GM23338 (cell line): ENCODE data around the gene CRTC1. TPM values are rescaled to one million over a fixed set of nuclear protein-coding genes. Genes with fewer than 3 reads are reported as not detected.

Experiments used
- ATAC-seq: fragments of 200-7000 bp; cut with Tn5 transposase; 3 replicates; pipeline ENCODE4 v1.9.1; 2020
- DNase-seq: peaks from one replicate; pipeline ENCODE4 v3.0.0-alpha.2; 2015; ENCODE audit warnings: low spot score
- H2AFZ ChIP-seq: fragments of 200-600 bp; sonication (generic); 2 replicates; pipeline ENCODE4 v1.8.0; 2016; ENCODE audit warnings: antibody characterized with exemption, mild to moderate bottlenecking, moderate library complexity
- H3F3A ChIP-seq: fragments of 200-600 bp; sonication (generic); replicated peaks from 2 replicates; pipeline ENCODE4 v1.8.0; 2017; ENCODE audit warnings: antibody characterized with exemption, mixed run types, low read depth
- H3K27ac ChIP-seq: fragments of 200-600 bp; sonication (generic); 2 replicates; pipeline ENCODE4 v1.6.1; 2016; ENCODE audit warnings: low read depth
- H3K27me3 ChIP-seq: fragments of 200-600 bp; sonication (generic); 2 replicates; pipeline ENCODE4 v1.8.0; 2016; ENCODE audit warnings: mild to moderate bottlenecking, mixed run types, moderate library complexity; ENCODE audit not compliant: insufficient read depth
- H3K36me3 ChIP-seq: fragments of 200-600 bp; sonication (generic); 2 replicates; pipeline ENCODE4 v1.8.0; 2016; ENCODE audit warnings: mild to moderate bottlenecking; ENCODE audit not compliant: insufficient read depth
- H3K4me1 ChIP-seq: fragments of 200-600 bp; sonication (generic); 2 replicates; pipeline ENCODE4 v1.8.0; 2016; ENCODE audit warnings: mild to moderate bottlenecking, moderate library complexity; ENCODE audit not compliant: insufficient read depth
- H3K4me2 ChIP-seq: fragments of 200-600 bp; sonication (generic); 2 replicates; pipeline ENCODE4 v1.7.1; 2017; ENCODE audit warnings: mixed run types
- H3K4me3 ChIP-seq: fragments of 200-600 bp; sonication (generic); 2 replicates; pipeline ENCODE4 v1.6.1; 2016; ENCODE audit warnings: mixed run types
- H3K79me2 ChIP-seq: fragments of 200-600 bp; sonication (generic); replicated peaks from 2 replicates; pipeline ENCODE4 v1.8.0; 2017; ENCODE audit warnings: mild to moderate bottlenecking; ENCODE audit not compliant: insufficient read depth
- H3K9me2 ChIP-seq: fragments of 200-600 bp; sonication (generic); 2 replicates; pipeline ENCODE4 v1.8.0; 2017; ENCODE audit not compliant: insufficient read depth
- H4K20me1 ChIP-seq: fragments of 200-600 bp; sonication (generic); replicated peaks from 2 replicates; pipeline ENCODE4 v1.8.0; 2017; ENCODE audit warnings: mild to moderate bottlenecking; ENCODE audit not compliant: insufficient read depth
- H3K27ac Mint-ChIP-seq: 2 replicates; pipeline ENCODE4 v1.8.0; 2020; ENCODE audit warnings: inconsistent platforms, mild to moderate bottlenecking, moderate library complexity, mixed read lengths
- H3K27me3 Mint-ChIP-seq: 3 replicates; pipeline ENCODE4 v1.8.0; 2022; ENCODE audit warnings: low read depth, mild to moderate bottlenecking, moderate library complexity, mixed read lengths, inconsistent platforms; ENCODE audit not compliant: insufficient read depth, poor library complexity
- H3K36me3 Mint-ChIP-seq: 3 replicates; pipeline ENCODE4 v1.8.0; 2021; ENCODE audit warnings: low read depth, mild to moderate bottlenecking, inconsistent platforms, moderate library complexity, mixed read lengths
- H3K4me1 Mint-ChIP-seq: 3 replicates; pipeline ENCODE4 v1.8.0; 2020; ENCODE audit warnings: mild to moderate bottlenecking, inconsistent platforms, mixed read lengths
- H3K4me3 Mint-ChIP-seq: 3 replicates; pipeline ENCODE4 v1.8.0; 2021; ENCODE audit warnings: moderate library complexity, mild to moderate bottlenecking, inconsistent platforms, mixed read lengths
- H3K9me3 Mint-ChIP-seq: 3 replicates; pipeline ENCODE4 v1.8.0; 2020; ENCODE audit warnings: moderate library complexity, mild to moderate bottlenecking, inconsistent platforms, mixed read lengths
- CREB1 ChIP-seq: fragments of 250-450 bp; sonication (Bioruptor Pico); IDR thresholded peaks from 2 replicates; pipeline ENCODE4 v1.5.0; 2020; ENCODE audit warnings: low read depth, mild to moderate bottlenecking, moderate library complexity
- EZH2 ChIP-seq: fragments of 200-600 bp; sonication (generic); IDR thresholded peaks from one replicate; pipeline ENCODE4 v1.8.0; 2017; ENCODE audit warnings: antibody characterized with exemption, mild to moderate bottlenecking, low read depth; ENCODE audit not compliant: unreplicated experiment
- EZH2phosphoT487 ChIP-seq: fragments of 200-600 bp; sonication (generic); IDR thresholded peaks from one replicate; pipeline ENCODE4 v1.8.1; 2018; ENCODE audit warnings: antibody characterized with exemption; ENCODE audit not compliant: unreplicated experiment
- POLR2AphosphoS5 ChIP-seq: IDR thresholded peaks from 2 replicates; pipeline ENCODE4 v1.6.1; 2016; ENCODE audit warnings: antibody characterized with exemption, low read depth
- ZNF114 ChIP-seq: fragments of 250-450 bp; sonication (Bioruptor Pico); IDR thresholded peaks from 2 replicates; pipeline ENCODE4 v1.5.0; 2020; ENCODE audit warnings: mild to moderate bottlenecking, moderate library complexity
- ZNF331 ChIP-seq: fragments of 250-450 bp; sonication (Bioruptor Pico); IDR thresholded peaks from 2 replicates; pipeline ENCODE4 v1.5.0; 2020; ENCODE audit warnings: low read depth, mild to moderate bottlenecking, moderate library complexity
- polyA plus RNA-seq: library from polyadenylated mRNA; unstranded; fragments of >200 nt; fragmentation: Nextera tagmentation; extraction: Ambion mirVana; gene quantifications from 2 replicates; pipeline ENCODE4 v1.2.1, GENCODE V29; 2016
- total RNA-seq: library from RNA; depleted of rRNA; stranded (reverse); fragments of >200 nt; shearing (Covaris generic); gene quantifications from 2 replicates; pipeline ENCODE4 v1.2.3, GENCODE V29; 2014
- TF ChIP-seq, protein P1 (sequence below): IDR thresholded peaks from one replicate; pipeline ENCODE4 v1.6.1; 2018; ENCODE audit warnings: antibody characterized with exemption; ENCODE audit not compliant: unreplicated experiment
- TF ChIP-seq, protein P2 (sequence below): IDR thresholded peaks from 2 replicates; pipeline ENCODE4 v1.6.1; 2016; ENCODE audit warnings: antibody characterized with exemption

The CRTC1 gene
- total and polyA plus RNA-seq, 2 experiments from 2014 or later = 5.4 to 8.4 TPM

DNA sequence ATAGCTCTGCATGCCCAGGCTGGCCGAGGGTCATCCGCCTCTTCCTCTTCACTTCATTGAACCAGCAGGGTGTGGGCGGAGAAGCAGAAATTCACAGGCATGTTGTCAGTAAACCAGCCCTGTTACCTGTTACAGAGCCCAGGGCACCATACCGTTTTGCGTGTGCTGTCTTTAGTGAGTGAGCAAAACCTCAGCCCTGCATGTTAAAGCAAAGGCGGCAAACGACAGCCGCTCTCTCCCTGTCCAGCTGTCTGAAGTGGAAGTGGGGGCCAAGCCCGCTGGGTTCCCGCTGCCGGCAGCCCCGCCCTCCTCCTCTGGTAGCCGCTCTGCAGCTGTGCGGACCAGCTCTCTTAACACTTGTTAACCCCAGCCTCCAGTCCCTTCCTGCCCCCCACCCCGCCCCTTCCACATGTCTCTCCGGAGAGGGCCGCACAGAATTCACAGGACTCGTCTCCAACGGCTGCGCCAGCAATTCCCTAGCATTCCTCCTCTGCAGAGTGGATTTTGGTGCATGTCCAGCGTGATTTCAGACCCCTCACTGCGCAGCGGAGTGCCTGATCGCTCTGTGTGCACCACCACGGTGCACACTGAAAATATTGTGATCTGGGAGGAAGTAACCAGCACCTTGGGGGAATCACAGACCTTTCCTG is 34.0 kb upstream of the CRTC1 start (continued):
- TF ChIP-seq EZH2phosphoT487 (no peak), CREB1 (no peak), ZNF114 (CRISPR knock-in tag) (no peak), POLR2AphosphoS5 (no peak), ZNF331 (CRISPR knock-in tag) (no peak)
- TF ChIP-seq, protein P1, sequence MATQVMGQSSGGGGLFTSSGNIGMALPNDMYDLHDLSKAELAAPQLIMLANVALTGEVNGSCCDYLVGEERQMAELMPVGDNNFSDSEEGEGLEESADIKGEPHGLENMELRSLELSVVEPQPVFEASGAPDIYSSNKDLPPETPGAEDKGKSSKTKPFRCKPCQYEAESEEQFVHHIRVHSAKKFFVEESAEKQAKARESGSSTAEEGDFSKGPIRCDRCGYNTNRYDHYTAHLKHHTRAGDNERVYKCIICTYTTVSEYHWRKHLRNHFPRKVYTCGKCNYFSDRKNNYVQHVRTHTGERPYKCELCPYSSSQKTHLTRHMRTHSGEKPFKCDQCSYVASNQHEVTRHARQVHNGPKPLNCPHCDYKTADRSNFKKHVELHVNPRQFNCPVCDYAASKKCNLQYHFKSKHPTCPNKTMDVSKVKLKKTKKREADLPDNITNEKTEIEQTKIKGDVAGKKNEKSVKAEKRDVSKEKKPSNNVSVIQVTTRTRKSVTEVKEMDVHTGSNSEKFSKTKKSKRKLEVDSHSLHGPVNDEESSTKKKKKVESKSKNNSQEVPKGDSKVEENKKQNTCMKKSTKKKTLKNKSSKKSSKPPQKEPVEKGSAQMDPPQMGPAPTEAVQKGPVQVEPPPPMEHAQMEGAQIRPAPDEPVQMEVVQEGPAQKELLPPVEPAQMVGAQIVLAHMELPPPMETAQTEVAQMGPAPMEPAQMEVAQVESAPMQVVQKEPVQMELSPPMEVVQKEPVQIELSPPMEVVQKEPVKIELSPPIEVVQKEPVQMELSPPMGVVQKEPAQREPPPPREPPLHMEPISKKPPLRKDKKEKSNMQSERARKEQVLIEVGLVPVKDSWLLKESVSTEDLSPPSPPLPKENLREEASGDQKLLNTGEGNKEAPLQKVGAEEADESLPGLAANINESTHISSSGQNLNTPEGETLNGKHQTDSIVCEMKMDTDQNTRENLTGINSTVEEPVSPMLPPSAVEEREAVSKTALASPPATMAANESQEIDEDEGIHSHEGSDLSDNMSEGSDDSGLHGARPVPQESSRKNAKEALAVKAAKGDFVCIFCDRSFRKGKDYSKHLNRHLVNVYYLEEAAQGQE = no peak
- TF ChIP-seq, protein P2, sequence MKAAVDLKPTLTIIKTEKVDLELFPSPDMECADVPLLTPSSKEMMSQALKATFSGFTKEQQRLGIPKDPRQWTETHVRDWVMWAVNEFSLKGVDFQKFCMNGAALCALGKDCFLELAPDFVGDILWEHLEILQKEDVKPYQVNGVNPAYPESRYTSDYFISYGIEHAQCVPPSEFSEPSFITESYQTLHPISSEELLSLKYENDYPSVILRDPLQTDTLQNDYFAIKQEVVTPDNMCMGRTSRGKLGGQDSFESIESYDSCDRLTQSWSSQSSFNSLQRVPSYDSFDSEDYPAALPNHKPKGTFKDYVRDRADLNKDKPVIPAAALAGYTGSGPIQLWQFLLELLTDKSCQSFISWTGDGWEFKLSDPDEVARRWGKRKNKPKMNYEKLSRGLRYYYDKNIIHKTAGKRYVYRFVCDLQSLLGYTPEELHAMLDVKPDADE = no peak

DNA sequence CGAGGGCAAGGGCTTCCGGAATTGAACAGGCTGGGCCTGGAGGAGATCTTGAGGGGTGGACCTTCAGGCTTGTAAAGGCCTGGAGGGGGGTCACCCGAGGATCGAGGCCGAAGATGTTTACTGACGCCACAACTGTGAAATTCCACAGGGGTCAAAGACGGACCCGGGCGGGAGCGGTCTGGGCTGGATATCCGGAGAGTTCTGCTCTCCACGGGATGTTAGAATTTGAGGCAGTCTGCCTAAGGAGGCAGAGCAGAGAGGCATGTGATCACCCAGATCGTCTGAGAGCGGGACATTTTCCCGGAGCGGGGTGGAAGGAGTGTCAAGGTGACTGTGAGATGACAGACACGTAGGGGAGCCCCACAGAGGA is 33.5 kb upstream of the CRTC1 start:
- 0 out of 2 replicates have a peak, but pooled peaks cover 6% of the 10 kb centered on the region for H3K9me2 ChIP-seq
- DNase-seq (no peak), ATAC-seq (peak; percentile 6; the same call in 1 of the 3 replicates)
- H3K36me3 ChIP-seq = no peaks in the 10 kb centered on the region
- H3K79me2 ChIP-seq = peaks cover 4% of the 10 kb centered on the region; the same call in 1 of the 2 replicates
- peaks cover 3% of the 10 kb centered on the region; the same call in 1 of the 2 replicates for H3F3A ChIP-seq
- peaks cover 17% of the 10 kb centered on the region for H3K27me3 Mint-ChIP-seq
- no peaks in the 10 kb centered on the region; the same call in 1 of the 3 replicates for H3K9me3 Mint-ChIP-seq
- no peak overlapping the region for H3K4me3 ChIP-seq
- H3K4me2 ChIP-seq = no peak overlapping the region
- no peaks in the 10 kb centered on the region; the same call in 1 of the 2 replicates for H4K20me1 ChIP-seq
- H3K27ac ChIP-seq = 0 out of 2 replicates have a peak overlapping the region, but pooled peaks have one; percentile 55
- no peaks in the 10 kb centered on the region; the same call in 2 of the 3 replicates for H3K36me3 Mint-ChIP-seq
- H2AFZ ChIP-seq = no peak overlapping the region
- no peaks in the 10 kb centered on the region for H3K27me3 ChIP-seq
- H3K4me1 ChIP-seq = peaks cover 12% of the 10 kb centered on the region; the same call in 1 of the 2 replicates
- peaks cover 40% of the 10 kb centered on the region for H3K4me1 Mint-ChIP-seq
- no peak for TF ChIP-seq EZH2
- H3K27ac Mint-ChIP-seq = no peak overlapping the region; the same call in 1 of the 2 replicates
- no peak overlapping the region for H3K4me3 Mint-ChIP-seq
